K562 treated with DMSO at 1 percent for 24 hours (cell line): ENCODE measurements around the gene KIF27. TPM values are rescaled to one million over a fixed set of nuclear protein-coding genes. Genes with fewer than 3 reads are reported as not detected.

Source experiments
- total RNA-seq: library from RNA; unstranded; fragments of 300-600 nt; gene quantifications from 2 replicates; pipeline ENCODE4 v1.2.3, GENCODE V29; 2022; ENCODE audit warnings: low read depth; ENCODE audit not compliant: insufficient read depth

KIF27 gene, protein sequence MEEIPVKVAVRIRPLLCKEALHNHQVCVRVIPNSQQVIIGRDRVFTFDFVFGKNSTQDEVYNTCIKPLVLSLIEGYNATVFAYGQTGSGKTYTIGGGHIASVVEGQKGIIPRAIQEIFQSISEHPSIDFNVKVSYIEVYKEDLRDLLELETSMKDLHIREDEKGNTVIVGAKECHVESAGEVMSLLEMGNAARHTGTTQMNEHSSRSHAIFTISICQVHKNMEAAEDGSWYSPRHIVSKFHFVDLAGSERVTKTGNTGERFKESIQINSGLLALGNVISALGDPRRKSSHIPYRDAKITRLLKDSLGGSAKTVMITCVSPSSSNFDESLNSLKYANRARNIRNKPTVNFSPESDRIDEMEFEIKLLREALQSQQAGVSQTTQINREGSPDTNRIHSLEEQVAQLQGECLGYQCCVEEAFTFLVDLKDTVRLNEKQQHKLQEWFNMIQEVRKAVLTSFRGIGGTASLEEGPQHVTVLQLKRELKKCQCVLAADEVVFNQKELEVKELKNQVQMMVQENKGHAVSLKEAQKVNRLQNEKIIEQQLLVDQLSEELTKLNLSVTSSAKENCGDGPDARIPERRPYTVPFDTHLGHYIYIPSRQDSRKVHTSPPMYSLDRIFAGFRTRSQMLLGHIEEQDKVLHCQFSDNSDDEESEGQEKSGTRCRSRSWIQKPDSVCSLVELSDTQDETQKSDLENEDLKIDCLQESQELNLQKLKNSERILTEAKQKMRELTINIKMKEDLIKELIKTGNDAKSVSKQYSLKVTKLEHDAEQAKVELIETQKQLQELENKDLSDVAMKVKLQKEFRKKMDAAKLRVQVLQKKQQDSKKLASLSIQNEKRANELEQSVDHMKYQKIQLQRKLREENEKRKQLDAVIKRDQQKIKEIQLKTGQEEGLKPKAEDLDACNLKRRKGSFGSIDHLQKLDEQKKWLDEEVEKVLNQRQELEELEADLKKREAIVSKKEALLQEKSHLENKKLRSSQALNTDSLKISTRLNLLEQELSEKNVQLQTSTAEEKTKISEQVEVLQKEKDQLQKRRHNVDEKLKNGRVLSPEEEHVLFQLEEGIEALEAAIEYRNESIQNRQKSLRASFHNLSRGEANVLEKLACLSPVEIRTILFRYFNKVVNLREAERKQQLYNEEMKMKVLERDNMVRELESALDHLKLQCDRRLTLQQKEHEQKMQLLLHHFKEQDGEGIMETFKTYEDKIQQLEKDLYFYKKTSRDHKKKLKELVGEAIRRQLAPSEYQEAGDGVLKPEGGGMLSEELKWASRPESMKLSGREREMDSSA (N-terminal part only)
- total RNA-seq = 0.61 and 0.72 TPM in 2 replicates

DNA sequence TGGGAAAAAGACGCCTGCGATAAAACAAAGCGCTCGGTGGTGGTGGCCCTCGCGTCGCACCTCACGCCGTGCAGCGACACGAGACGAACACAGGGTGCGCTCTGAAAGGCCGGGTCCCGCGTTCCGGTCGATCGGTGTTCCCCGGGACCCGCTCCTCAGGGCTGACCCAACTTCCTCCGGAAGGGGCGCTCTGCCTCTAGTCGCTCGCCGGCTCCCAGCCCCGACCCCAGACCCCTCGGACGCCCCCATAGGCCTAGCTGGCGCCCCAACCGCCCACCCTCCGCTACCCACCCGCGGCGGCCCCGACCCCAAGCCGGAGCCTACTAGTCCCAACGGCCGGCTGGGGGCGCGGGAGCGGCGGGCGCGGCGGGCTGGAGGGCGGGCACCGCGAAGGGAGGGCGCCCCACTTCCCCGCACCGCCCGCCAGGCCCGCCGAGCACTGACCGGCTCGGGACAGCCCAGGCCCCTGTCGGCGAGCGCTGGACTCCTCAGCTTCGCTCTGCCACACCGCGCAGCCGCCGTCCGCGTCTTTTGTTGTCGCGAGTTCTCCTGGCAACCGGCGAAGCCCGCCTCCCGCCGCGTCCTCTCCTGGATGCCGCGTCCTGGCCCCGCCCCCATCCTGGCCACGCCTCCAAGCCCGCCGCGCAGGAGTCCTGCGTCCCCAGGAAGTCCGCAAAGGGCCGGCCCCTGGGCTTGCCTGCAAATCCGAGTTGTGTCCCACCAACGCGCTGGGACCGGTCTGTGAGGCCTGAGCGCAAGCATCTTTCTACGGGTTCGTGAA, at the start of gene KIF27:
KIF27 (minus strand) TSS at position 506 of the 781 bp plus-strand sequence. CDS start 5,841 bp downstream, outside the sequence.

DNA sequence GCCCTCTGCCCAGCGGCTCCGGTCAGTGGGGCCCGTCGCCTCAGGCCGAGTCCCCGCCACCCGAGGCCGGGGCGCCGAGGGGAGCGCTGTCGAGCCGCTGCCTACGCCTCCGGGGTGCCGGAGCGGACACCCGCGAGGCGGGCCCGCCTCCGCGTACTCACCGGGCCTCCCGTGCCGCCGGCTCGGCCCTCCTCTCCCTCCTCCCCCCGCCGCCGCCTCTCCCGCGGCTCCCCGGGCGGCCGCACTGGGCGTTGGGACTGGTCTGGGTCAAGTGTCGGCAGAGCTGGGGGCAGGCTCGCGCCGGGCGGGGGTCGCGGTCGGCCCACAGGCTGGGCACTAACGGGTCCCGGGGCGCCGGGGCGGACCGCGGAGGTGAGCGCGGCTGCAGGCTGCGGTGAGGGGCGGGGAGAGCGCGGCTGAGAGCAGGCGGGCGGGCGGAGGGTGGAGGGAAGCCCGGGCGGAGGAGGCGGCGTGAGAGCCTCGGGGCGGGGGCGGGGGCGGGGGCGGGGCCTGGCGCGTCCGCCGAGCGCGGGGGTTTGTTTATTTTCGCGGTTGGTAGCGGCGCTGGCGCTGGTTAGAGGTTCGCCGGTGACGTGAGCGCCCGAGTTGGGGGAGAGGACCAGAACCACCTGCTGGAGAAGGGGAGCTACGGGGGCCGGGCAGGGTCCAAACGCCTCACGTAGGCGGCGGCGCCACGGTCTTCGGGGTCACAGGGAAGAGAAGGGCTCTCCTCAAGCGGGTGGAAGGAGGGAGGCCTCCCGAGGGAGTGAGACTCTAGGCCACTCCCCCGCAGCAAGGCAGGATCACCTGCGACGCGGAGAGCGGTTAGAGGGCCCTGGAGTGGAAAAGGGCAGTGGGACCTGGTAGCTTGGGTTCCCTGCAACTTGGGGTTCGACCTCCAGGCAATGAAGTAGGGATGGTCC, 103.6 kb downstream of the KIF27 start, which contains the start of gene GKAP1:
GKAP1 (minus strand) TSS at position 414 of the 923 bp plus-strand sequence. CDS start 11,252 bp downstream, outside the sequence.

Other genes with a start within 250 kb of the KIF27 start
- 43.1 and 43.3 TPM in 2 replicates for gene UBQLN1, start 213.5 kb downstream of the KIF27 start, total RNA-seq
- 5.9 and 6.3 TPM in 2 replicates for gene GKAP1, start 103.7 kb downstream of the KIF27 start, total RNA-seq
- gene HNRNPK, start 58.8 kb upstream of the KIF27 start, total RNA-seq = 287 and 314 TPM in 2 replicates
- 7.3 and 7.8 TPM in 2 replicates for gene RMI1, start 59.4 kb upstream of the KIF27 start, total RNA-seq